IPS DF 19.7 (cell line): Measurements from ENCODE around the gene TBX2.

ENCODE experiments used
- DNase-seq: peaks from one replicate; pipeline ENCODE4 v3.0.0-alpha.2; 2013; ENCODE audit warnings: low read depth, low spot score

TBX2 gene

GRCh38 chr17:61402073-61402541 lies 2.5 kb downstream of the TBX2 start:
- no peak for DNase-seq

- DNase-seq = no peak
These were observed 3.5 kb downstream of the TBX2 start for GRCh38 chr17:61402978-61403800.

- no peak for DNase-seq
These were observed 4.4 kb downstream of the TBX2 start for GRCh38 chr17:61403801-61404662.

- DNase-seq = no peak
These were observed 4.9 kb downstream of the TBX2 start for GRCh38 chr17:61404663-61404912.

GRCh38 chr17:61404913-61405685 lies 5.5 kb downstream of the TBX2 start:
- DNase-seq = no peak

- no peak for DNase-seq
These were observed 6.3 kb downstream of the TBX2 start for GRCh38 chr17:61405686-61406536.

- DNase-seq = no peak
These were observed 6.8 kb downstream of the TBX2 start for GRCh38 chr17:61406537-61406845.

- DNase-seq = no peak
These were observed 7.6 kb downstream of the TBX2 start for GRCh38 chr17:61406971-61407911.

- DNase-seq = no peak
These were observed 8.8 kb downstream of the TBX2 start for GRCh38 chr17:61408151-61409041.

- no peak for DNase-seq
These were observed 9.9 kb downstream of the TBX2 start for GRCh38 chr17:61409301-61410112.

- DNase-seq = no peak
These were observed 10.7 kb downstream of the TBX2 start for GRCh38 chr17:61410141-61411010.

GRCh38 chr17:61411011-61411260 lies 11.3 kb downstream of the TBX2 start:
- no peak for DNase-seq

- no peak for DNase-seq
These were observed 11.9 kb downstream of the TBX2 start for GRCh38 chr17:61411261-61412142.

GRCh38 chr17:61412143-61412859 lies 12.7 kb downstream of the TBX2 start:
- no peak for DNase-seq

- DNase-seq = no peak
These were observed 13.4 kb downstream of the TBX2 start for GRCh38 chr17:61412860-61413660.
